Activated CD4-positive, CD25-positive, alpha-beta regulatory T cell treated with anti-CD3 and anti-CD28 coated beads, Interleukin-2, amount 50 U/mL, for 24 hours (primary cell): ENCODE measurements around the gene GRIN1.

Experiments used
- ATAC-seq, 2 donors: fragments of 150-1000 bp; cut with Tn5 transposase; one replicate each; pipeline ENCODE4 v1.10.0; 2021; ENCODE audit warnings: mild to moderate bottlenecking in 1 of 2, moderate library complexity in 1 of 2

GRIN1 gene

GRCh38 chr9:137138722-137139467 is at the start of gene GRIN1:
Gene GRIN1, plus strand, starts transcription at chr9:137139154. Its CDS starts 333 bp downstream, at chr9:137139487.
- ATAC-seq, result peak; percentile 44 to 46

DNA sequence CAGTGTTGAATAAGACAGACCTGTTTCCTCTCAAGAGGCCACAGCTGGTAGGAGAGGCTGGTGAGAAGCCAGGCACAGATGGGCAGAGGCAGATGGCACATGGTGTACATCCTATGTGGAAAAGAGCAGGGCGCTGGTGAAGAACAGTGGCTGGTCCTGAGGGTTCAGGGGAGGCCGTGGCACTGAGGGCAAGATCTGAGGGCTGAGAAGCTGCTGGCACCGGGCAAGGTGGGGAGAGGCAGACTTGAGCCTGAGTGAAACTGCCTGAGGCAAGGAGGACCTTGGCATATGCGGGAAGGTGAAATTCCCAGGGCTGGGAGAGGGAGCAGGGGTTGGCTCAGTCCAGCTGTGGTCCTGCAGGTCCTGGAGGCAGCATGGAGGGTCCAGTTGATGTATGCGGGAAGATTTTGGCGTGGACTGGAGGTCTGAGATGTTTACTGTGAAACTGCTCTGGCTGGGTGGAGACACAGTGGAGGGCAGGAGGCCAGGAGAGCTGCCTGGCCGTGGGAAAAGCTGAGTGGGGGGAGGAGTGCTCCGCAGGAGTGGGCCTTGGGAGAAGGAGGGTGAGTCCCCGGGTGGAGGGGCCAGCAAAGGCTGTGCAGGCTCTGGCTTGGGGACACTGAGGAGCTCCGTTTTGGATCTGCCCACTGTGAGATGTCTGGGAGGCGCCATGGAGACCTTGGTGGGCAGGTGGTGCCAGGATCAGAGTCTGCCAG is 49.6 kb upstream of the GRIN1 start:
- no peak for ATAC-seq

- peak; percentile 97 for ATAC-seq
Observed at GRCh38 chr9:137095664-137096517, 43.1 kb upstream of the GRIN1 start.

DNA sequence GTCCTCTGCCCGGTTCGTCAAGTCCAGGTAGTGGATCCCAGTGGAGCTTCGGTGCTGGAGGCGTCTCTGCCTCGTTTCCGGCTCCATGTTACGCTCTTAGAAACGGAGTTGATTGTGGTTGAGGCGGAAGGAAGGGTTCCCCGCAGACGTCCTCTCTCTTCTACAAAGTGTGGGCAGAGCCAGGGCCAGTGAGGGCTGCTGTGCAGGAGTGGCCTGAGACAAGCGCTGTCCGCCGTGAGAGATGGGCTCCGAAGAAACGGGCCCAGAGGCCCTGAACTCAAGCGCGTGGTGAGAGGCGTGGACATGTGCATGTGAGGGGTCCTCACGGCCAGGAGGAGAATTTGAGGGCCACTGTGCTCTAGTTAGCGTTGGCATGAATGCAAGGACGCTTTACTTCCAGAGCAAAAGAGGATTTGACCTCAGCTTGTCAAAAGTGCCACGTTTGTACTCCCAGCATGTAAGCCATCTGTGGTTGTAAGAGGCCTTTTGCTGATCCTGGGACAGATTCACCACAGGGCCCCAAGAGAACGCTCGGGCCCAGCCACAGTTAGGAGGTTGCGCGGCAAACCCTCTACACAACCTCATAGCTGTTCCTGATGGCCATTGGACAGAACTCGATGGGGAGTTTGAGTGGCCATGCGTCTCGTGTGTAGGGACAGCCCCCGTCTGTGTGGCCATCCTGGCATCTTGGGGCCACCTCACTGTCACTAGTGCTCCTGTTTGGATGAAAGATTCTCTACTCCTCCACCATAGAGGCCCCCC is 42.0 kb upstream of the GRIN1 start:
- no peak for ATAC-seq

DNA sequence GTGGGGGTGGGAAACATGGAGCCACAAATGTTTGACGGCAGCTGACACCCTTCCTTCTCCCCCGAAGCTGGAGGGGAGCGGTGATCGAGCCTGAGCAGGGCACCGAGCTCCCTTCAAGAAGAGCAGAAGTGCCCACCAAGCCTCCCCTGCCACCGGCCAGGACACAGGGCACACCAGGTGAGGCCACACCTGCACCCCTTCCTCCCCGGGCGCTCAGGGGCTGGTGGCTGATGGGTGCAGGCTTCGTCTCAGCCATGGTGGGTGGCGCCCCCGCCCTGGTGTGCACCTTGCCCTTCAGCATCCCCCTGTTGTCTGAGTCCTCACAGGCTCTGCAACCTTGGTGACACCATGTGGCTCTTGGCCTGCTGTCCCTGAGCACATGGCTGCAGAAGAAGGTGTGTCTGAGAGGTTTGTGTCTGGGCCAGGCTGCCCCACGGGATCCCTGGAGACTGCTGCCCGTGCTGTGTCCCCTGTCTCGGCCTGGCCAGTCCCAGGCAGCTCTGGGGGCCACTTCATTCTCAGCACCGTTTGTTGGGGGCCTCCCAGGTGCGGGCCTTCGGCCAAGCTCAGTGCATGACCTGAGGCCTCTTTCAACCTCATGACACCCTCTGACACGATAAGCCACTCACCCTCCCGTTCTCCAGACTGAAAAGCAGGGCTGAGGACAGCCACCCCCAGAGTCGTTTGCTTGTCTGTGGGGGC is 41.0 kb upstream of the GRIN1 start:
- ATAC-seq, result no peak

GRCh38 chr9:137099231-137099630 is 39.7 kb upstream of the GRIN1 start:
- no peak for ATAC-seq

- no peak for ATAC-seq
Observed at GRCh38 chr9:137103206-137103999, 35.6 kb upstream of the GRIN1 start.

- no peak for ATAC-seq
Observed at GRCh38 chr9:137105814-137106661, 32.9 kb upstream of the GRIN1 start.

- no peak for ATAC-seq
Observed at GRCh38 chr9:137106662-137107250, 32.2 kb upstream of the GRIN1 start.

GRCh38 chr9:137107312-137107921 is 31.5 kb upstream of the GRIN1 start:
- ATAC-seq, result peak in 1 of 2 donors; percentile 5

GRCh38 chr9:137107982-137108381 is 31.0 kb upstream of the GRIN1 start:
- ATAC-seq, result no peak

DNA sequence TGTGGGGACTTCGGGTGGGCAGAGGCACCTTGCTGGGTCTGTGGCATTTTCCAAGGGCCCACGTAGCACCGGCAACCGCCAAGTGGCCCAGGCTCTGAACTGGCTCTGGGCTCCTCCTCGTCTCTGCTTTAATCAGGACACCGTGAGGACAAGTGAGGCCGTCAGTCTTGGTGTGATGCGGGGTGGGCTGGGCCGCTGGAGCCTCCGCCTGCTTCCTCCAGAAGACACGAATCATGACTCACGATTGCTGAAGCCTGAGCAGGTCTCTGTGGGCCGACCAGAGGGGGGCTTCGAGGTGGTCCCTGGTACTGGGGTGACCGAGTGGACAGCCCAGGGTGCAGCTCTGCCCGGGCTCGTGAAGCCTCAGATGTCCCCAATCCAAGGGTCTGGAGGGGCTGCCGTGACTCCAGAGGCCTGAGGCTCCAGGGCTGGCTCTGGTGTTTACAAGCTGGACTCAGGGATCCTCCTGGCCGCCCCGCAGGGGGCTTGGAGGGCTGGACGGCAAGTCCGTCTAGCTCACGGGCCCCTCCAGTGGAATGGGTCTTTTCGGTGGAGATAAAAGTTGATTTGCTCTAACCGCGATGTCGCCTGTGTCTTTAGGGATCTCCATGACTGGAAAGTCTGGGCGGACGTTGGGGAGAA is 30.2 kb upstream of the GRIN1 start:
- no peak for ATAC-seq

GRCh38 chr9:137109250-137110146 is 29.5 kb upstream of the GRIN1 start:
- ATAC-seq, result no peak

DNA sequence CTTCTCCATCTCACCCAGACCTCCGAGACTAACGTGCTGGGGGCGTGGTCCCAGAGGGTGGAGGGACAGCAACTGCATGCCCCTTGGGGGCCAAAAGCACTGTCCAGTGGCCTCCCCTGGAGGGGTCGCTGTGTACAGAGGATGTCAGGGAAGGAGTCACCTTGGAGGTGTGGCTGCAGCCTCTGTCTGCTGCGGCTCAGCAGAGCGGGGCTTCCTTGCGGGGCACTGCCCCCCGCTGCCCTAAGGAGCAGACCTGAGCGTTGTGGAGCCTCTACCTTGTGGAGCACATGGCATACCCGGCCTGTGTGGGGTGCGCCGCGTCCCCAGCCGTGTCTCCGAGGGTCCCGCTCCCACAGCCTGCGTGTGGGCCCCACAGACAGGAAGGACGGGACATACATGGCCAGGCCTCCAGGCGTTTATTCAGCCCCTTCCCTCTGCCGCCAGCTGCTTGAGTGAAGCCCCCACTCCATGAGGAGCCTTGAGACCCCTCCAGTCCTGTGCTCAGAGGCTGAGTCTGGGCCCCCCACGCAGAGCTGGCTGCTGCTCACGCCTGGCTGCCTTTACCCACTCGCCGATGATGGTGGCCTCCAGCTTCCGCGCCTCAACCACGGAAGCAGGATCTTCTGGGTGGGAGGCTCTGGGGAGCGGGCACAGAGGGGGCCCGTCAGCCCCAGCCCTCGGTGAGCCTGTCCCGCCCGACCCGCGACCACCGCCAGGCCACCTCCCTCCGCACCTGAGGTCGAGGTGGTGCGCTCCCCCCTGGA is 28.6 kb upstream of the GRIN1 start:
- ATAC-seq, result no peak

DNA sequence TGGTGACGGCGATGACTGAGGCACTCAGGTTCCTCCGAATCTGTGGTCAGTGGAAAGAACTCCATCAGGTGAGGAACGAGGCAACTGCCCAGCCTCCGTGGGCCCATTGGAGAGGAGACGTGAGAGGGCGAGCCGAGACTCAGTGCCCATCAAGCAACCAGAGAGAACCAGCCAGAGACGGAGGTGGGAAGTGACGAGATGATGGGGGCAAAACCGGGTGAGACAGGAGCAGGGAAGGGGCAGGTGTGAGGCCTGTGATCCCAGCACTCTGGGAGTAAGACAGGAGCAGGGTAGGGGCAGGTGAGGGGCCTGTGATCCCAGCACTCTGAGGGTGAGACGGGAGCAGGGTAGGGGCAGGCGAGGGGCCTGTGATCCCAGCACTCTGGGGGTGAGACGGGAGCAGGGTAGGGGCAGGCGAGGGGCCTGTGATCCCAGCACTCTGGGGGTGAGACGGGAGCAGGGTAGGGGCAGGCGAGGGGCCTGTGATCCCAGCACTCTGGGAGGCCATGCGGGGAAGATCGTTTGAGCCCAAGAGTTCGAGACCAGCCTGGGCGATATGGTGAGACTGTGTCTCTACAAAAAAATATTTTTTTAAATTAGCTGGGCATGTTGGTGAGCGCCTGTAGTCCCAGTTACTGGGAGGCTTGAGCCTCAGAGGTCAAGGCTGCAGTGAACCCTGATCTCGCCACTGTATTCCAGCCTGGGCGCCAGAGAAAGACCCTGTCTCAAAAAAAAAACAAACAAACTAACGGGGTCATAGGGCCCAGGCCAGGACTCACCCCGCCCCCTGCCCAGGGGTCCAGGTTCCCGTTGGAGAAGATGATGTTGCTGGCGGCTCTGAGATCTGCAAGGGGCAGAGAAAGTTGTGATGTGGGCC is 27.8 kb upstream of the GRIN1 start:
- no peak for ATAC-seq
